Kidney (tissue), 14 donors: ENCODE results near the gene ZMAT3. TPM values are rescaled to one million over a fixed set of nuclear protein-coding genes. Genes with fewer than 3 reads are reported as not detected.

Experiments used
- DNase-seq, 5 donors: peaks; one replicate each; pipeline ENCODE4 v3.0.0-alpha.2; 2013 to 2020
- FAIRE-seq: peaks from 2 replicates; lab custom pipeline; 2012; peaks lifted over from hg19 to GRCh38; lab: Jason Lieb, UNC
- H3K27ac ChIP-seq, 2 donors: one replicate each; pipeline ENCODE4 v1.7.0; 2013; ENCODE audit warnings: low read depth in 2 of 2, low read length in 2 of 2, inconsistent platforms in 1 of 2
- H3K27me3 ChIP-seq: one replicate; pipeline ENCODE4 v1.7.1; 2013; ENCODE audit warnings: low read length, inconsistent platforms; ENCODE audit not compliant: control insufficient read depth, insufficient read depth
- H3K36me3 ChIP-seq, 3 donors: one replicate each; pipeline versions ENCODE4 v1.7.0 to v1.7.1; 2013; ENCODE audit warnings: low read length in 3 of 3, control low read depth in 1 of 3, inconsistent platforms in 1 of 3; ENCODE audit not compliant: insufficient read depth in 3 of 3, control insufficient read depth in 2 of 3
- H3K4me1 ChIP-seq, 3 donors: one replicate each; pipeline versions ENCODE4 v1.7.0 to v1.7.1; 2013; ENCODE audit warnings: low read length in 3 of 3, inconsistent platforms in 1 of 3, low read depth in 1 of 3; ENCODE audit not compliant: control insufficient read depth in 2 of 3, insufficient read depth in 2 of 3
- H3K4me3 ChIP-seq, 3 donors: one replicate each; pipeline versions ENCODE4 v1.7.0 to v1.8.1; 2013; ENCODE audit warnings: low read length in 3 of 3, control low read depth in 1 of 3, inconsistent platforms in 1 of 3
- H3K9ac ChIP-seq, 3 donors: one replicate each; pipeline versions ENCODE4 v1.7.0 to v1.7.1; 2013; ENCODE audit warnings: low read length in 3 of 3, control low read depth in 1 of 3, inconsistent platforms in 1 of 3
- H3K9me3 ChIP-seq, 3 donors: one replicate each; pipeline versions ENCODE4 v1.7.0 to v1.7.1; 2013; ENCODE audit warnings: low read length in 3 of 3, control low read depth in 1 of 3, inconsistent platforms in 1 of 3; ENCODE audit not compliant: control insufficient read depth in 2 of 3, insufficient read depth in 1 of 3
- CTCF ChIP-seq: IDR thresholded peaks from 3 replicates; pipeline ENCODE4 v1.5.1; 2012; ENCODE audit warnings: mild to moderate bottlenecking, moderate library complexity, borderline replicate concordance; ENCODE audit not compliant: insufficient read depth; ENCODE audit errors: extremely low read depth
- intact Hi-C: fragments of 100-400 bp; cut with DNase I; formaldehyde crosslinking; loops from one replicate; pipeline ENCODE4 v1.11.1; 2022
- polyA plus RNA-seq: library from polyadenylated mRNA; stranded (reverse); fragments of 350-450 nt; fragmentation: Illumina TruSeq; extraction: RNeasy Lipid Tissue Mini Kit (QIAGEN cat#74804); gene quantifications from one replicate; pipeline ENCODE4 v1.2.3, GENCODE V29; 2014; ENCODE audit warnings: low read depth, low replicate concordance; ENCODE audit not compliant: insufficient read depth
- total RNA-seq: library from RNA; stranded (reverse); fragmentation: NEBNext Ultra II Directional; extraction: Animal tissue kit (Norgen Biotek cat#: 25700); gene quantifications from one replicate; pipeline ENCODE4 v1.2.1, GENCODE V29; 2021
- donor health status: control.
- donor health status: control.
- donor health status: control.
- donor health status: control.
- donor health status: control.
- donor health status: DM: yes; HTN: yes; CAD: no.
- donor health status: Normal renal cell carcinoma (clear cell type).

ZMAT3 gene
- total and polyA plus RNA-seq, 2 donors from 2014 or later: 4.2 to 26.1 TPM

GRCh38 chr3:179108086-179108485, 36.5 kb upstream of the ZMAT3 start:
- DNase-seq (no peak), FAIRE-seq (no peak)
- Histone ChIP-seq H3K9me3 (no peaks in the 10 kb centered on the region), H3K27me3 (no peaks in the 10 kb centered on the region), H3K9ac (no peak overlapping the region), H3K27ac (no peak overlapping the region), H3K36me3 (no peaks in the 10 kb centered on the region), H3K4me3 (no peak overlapping the region), H3K4me1 (no peaks in the 10 kb centered on the region)
- intact Hi-C loops: no loop called here
- TF ChIP-seq CTCF: no peak

- H3K27me3 ChIP-seq: no peaks in the 10 kb centered on the region
- no peak overlapping the region for H3K4me3 ChIP-seq
- intact Hi-C loops: no loop called here
- no peak for TF ChIP-seq CTCF
- H3K27ac ChIP-seq: no peak overlapping the region
- no peaks in the 10 kb centered on the region for H3K4me1 ChIP-seq
- DNase-seq (no peak), FAIRE-seq (no peak)
- no peaks in the 10 kb centered on the region for H3K9me3 ChIP-seq
- no peak overlapping the region for H3K9ac ChIP-seq
- no peaks in the 10 kb centered on the region for H3K36me3 ChIP-seq
Measured at GRCh38 chr3:179107617-179108016, 36.0 kb upstream of the ZMAT3 start.

- H3K27me3 ChIP-seq: no peaks in the 10 kb centered on the region
- no peak for TF ChIP-seq CTCF
- no peaks in the 10 kb centered on the region for H3K4me1 ChIP-seq
- H3K36me3 ChIP-seq: no peaks in the 10 kb centered on the region
- FAIRE-seq (no peak), DNase-seq (no peak)
- no peak overlapping the region for H3K4me3 ChIP-seq
- H3K9me3 ChIP-seq: no peaks in the 10 kb centered on the region
- no peak overlapping the region for H3K9ac ChIP-seq
- intact Hi-C loops: no loop called here
- no peak overlapping the region for H3K27ac ChIP-seq
Measured at GRCh38 chr3:179105881-179106280, 34.3 kb upstream of the ZMAT3 start.

- Histone ChIP-seq H3K36me3 (no peaks in the 10 kb centered on the region), H3K4me1 (no peaks in the 10 kb centered on the region), H3K9me3 (no peaks in the 10 kb centered on the region), H3K4me3 (no peak overlapping the region), H3K9ac (no peak overlapping the region), H3K27me3 (no peaks in the 10 kb centered on the region), H3K27ac (no peak overlapping the region)
- peak in 1 of 5 donors; percentile 2 for DNase-seq
- TF ChIP-seq CTCF: no peak
- FAIRE-seq: no peak
- intact Hi-C loops: no loop called here
Measured at GRCh38 chr3:179100652-179101051, 29.0 kb upstream of the ZMAT3 start.
